CD4-positive, alpha-beta T cell treated with Interleukin-12 subunit alpha and Interleukin-12 subunit beta, for 1 hour (primary cell): Measurements from ENCODE around the gene PNMA6E.
A peak's percentile ranks its signal among the peaks of the same experiment; 100 is the strongest.

Experiments
- DNase-seq: peaks from one replicate; pipeline ENCODE4 v3.0.0-alpha.2; 2020

PNMA6E gene

DNA sequence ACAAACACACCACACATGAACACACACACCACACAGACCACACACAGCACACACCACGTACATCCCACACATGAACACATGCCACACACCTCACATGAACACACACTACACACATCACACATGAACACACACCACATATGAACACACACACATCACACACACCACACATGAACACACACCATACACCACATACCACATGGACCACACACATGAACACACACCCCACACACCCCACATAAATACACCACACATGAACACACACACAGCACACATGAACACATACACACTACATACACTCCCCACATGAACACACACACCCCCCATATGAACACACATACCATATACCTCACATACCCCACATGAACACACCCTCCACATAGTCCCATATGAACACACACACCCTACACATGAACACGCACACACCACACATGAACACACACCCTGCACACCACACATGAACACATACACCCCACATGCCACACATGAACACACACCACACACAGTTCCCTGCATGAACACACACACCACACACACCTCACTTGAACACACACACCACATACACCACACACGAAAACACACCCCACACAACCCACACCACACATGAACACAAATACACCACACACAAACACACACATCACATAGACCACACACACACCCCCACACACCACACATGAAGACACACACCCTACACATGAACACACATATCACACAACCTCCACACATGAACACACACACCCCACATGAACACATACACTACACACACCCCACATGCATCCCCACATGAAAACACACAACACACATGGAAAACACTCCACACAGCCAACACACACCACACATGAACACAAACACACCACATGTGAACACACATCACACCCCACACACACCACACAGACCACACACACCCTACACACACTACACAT, 18.3 kb downstream of the PNMA6E start:
- DNase-seq: no peak

GRCh38 chrX:153381684-153382532, 19.2 kb downstream of the PNMA6E start:
- DNase-seq: peak; percentile 1

GRCh38 chrX:153380691-153381090, 20.5 kb downstream of the PNMA6E start:
- DNase-seq: no peak

GRCh38 chrX:153379971-153380581, 21.1 kb downstream of the PNMA6E start:
- DNase-seq: no peak

GRCh38 chrX:153379508-153379907, 21.6 kb downstream of the PNMA6E start:
- DNase-seq: no peak

DNA sequence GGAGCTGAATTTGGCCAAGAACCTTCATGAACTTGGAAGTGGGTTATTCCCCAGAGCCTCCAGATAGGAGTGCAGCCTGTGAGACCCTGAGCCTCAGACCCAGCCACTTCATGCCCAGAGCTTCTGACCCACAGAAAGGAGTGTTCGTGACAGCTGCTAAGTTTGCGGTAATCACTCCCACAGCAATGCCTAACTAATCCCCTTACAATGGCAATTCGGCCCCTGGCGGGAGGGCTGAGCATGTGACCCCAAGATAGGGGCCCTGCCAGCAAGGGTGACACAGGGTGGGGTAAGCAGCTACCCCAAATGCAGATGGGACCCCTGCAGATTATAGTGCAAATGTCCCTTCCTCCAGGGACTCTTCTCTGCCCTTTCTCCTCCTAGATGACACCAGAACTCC, 22.5 kb downstream of the PNMA6E start:
- no peak for DNase-seq

GRCh38 chrX:153377727-153378126, 23.4 kb downstream of the PNMA6E start:
- no peak for DNase-seq

DNA sequence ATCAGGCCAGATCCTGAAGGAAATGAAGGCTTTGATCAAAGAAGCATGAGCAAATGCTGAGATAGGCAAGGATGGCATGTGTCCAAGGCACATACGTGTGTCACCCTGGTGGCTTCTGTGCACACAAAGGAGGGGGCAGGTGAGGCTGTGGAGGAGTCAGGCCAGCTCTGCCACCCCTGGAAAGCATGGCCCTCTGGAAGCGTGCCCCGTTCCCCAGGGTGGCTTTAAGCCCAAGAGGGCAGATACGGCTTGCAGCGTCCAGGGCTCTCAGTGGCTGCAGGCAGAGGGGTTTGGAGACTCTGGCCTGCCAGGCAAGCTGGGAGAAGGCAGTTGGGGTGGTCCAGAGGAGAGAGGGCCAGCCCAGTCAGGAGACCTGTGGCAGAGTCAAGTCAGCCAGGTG, 25.6 kb downstream of the PNMA6E start:
- no peak for DNase-seq

DNA sequence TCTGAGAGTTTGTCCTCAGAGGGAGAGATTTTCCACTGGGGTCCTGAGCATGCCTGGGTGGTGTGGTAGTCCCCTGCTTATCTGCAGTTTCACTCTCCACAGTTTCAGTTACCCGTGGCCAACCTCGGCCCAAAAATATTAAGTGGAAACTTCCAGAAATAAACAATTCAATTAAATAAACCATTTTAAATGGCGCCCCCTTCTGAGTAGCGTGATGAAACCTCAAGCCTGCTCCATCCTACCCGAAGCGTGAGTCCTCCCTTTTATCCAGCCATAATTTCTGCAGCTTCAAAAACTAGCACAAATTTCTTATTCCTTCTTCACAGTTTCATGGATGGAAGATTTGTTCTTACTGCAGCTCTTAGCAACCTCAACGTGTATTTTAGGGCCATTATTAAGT, 26.7 kb downstream of the PNMA6E start:
- no peak for DNase-seq

GRCh38 chrX:153372949-153373348, 28.2 kb downstream of the PNMA6E start:
- DNase-seq: no peak

GRCh38 chrX:153371256-153371655, 29.9 kb downstream of the PNMA6E start:
- DNase-seq: no peak

DNA sequence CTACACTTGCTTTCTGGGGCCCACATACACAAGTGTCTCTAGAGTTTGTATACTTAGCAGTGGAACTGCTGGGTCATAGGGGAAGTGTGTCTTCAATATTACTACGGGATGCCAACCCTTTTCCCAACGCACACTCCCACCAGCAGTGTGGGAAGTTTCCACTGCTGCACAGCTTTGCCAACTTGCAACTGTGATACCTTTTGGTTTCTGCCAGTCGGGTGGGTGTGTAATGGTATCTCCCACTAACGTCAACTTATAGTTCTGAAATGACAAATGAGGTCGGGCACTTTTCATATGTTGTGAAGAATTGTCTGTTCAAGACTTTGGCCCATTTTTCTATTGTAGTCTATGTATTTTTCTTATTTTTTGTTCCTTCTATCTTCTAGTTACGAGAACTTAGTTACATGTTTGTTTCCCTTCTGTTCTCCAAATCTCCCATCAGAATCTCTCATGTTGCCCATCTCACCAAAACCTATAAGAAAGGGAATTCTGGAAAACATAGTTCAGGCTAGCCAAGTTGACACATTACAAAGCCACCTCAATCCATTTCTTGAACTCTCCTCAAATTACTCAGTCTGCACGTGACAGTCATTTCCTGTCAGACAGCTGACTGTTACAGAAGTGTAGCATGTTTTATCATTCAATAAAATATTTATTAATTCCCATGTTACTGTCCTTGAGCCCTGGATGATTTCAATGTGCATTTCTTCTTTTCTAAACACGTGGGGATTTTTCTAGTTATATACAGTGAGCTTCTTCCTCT, 30.7 kb downstream of the PNMA6E start:
- no peak for DNase-seq

- DNase-seq: no peak
Measured at GRCh38 chrX:153366878-153367538, 34.1 kb downstream of the PNMA6E start.

DNA sequence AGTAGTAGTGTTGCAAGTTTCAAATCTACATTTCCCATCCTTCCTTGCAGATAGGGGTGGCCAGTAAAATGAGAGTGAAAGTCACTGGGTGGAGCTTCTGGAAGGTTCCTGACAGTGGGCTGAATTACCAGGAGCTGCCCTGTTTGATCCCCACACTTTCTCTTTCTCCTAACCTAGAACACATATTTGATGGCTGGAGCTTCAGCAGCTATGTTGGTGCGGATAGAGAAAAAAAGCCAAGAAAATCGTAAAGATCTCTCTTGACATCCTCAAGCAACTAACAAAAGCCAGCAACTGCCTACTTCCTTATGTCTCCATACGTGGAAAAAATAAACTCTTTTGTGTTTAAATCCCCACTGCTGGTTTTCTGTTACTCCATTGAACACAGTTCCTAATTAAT, 35.0 kb downstream of the PNMA6E start:
- no peak for DNase-seq

- DNase-seq: no peak
Measured at GRCh38 chrX:153365670-153366069, 35.5 kb downstream of the PNMA6E start.

GRCh38 chrX:153361781-153362397, 39.3 kb downstream of the PNMA6E start:
- DNase-seq: no peak

DNA sequence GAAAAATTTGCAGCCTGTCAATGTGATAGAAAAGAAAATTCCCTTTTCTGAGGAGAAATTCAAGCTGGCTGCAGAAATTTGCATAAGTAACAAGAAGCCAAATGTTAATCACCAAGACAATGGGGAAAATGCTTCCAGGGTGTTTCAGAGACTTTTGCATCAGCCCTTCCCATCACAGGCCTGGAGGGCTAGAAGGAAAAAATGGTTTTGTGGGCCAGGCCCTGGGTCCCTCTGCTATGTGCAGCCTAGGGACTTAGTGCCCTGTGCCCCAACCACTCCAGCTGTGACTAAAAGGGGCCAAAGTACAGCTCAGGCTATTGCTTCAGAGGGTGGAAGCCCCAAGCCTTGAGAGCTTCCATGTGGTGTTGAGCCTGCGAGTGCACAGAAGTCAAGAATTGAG, 43.3 kb downstream of the PNMA6E start:
- no peak for DNase-seq

DNA sequence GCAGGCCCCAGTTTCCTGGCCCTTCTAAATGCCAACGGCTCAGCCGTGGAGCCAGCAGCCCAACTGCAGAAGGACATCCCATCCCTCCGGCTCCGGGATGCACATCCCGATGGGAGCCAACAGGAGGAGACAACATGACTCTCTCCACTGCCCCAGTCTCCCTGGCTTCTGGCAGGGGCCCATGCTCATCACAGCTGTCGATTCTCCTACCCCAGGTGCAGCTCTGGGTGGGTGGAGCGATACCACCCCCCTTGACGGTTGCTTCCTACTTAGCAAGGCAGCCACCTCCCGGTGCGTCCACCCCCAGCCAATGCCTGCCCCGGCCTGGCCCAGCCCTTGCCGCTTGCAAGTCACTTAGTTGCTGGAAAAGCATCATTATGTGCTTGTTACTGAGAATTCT, 47.7 kb downstream of the PNMA6E start:
- DNase-seq: no peak

GRCh38 chrX:153352858-153353257, 48.3 kb downstream of the PNMA6E start:
- DNase-seq: no peak

DNA sequence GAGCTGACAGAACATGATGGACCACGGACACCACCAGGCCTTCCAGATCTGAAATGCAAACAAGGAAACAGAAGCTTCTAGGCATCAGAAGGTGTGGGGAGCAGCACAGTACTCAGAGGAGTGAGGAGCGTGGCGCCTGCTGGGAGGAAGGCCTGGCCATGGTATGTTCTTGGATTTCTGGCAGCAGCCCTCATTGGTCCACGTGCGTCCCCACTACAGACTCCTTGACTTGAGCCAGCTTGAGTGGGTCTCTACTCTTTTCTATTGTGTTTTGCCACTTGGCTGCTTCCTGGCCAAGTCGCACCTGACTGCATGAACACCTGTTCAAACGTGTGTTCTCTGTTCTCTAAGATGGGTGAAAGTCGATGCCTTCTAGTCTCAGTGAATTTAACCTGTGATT, 49.2 kb downstream of the PNMA6E start:
- DNase-seq: no peak

DNA sequence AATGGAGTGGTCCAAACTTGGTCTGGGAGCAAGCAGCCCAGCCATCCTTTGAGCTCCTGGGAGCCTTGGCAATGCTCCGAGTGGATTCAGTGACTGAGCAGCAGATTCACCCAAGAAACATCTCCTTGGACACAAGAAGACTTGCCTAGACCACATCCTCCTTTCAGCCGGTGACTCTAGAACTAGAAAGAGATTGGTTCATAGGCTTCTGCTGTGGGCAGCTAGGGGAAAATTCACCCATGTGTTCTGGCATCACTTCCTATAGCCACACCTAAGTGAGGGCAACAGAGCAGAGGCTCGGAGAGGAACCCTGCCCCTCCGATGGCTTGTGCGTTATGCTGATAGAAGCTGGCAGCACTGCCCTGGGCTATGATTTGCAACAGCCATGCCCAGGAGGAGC, 51.2 kb downstream of the PNMA6E start:
- DNase-seq: no peak

DNA sequence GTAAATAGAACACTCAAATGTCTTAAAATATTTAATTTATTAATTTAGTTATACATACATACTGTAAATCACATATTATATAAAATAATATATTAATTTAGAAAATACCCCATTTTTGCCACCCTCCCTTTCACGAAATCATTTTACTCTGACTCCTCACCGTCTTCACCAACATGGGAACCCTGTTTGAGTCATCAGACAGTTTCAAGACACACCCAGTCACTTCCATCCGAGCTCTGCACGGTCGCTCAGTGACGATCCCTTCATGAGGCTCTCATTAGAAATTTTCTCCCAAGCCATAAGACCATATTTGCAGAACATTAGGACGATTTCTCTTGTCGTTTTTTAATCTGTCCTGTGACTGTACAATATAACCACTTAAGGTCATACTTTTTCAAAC, 52.7 kb downstream of the PNMA6E start:
- no peak for DNase-seq
